Trophoblast cell (in vitro differentiated cells and primary cell): ENCODE measurements around the gene BRD3OS.

Experiments
- DNase-seq, 2 donors: peaks; one replicate each; pipeline ENCODE4 v3.0.0-alpha.2; 2016
- H2AFZ ChIP-seq: 2 replicates; pipeline ENCODE4 v1.6.1; 2013; ENCODE audit warnings: low read length, moderate library complexity, mild to moderate bottlenecking; ENCODE audit not compliant: insufficient read depth, poor library complexity
- H2AK5ac ChIP-seq: 2 replicates; pipeline ENCODE4 v1.6.1; 2013; ENCODE audit warnings: mild to moderate bottlenecking, low read length
- H2BK120ac ChIP-seq: 2 replicates; pipeline ENCODE4 v1.6.1; 2013; ENCODE audit warnings: low read length, mild to moderate bottlenecking, moderate library complexity; ENCODE audit not compliant: insufficient read depth, poor library complexity
- H2BK12ac ChIP-seq: 2 replicates; pipeline ENCODE4 v1.6.1; 2013; ENCODE audit warnings: mild to moderate bottlenecking, low read length, moderate library complexity
- H2BK5ac ChIP-seq: 2 replicates; pipeline ENCODE4 v1.6.1; 2013; ENCODE audit warnings: low read length, low read depth, moderate library complexity, mild to moderate bottlenecking; ENCODE audit not compliant: poor library complexity
- H3K14ac ChIP-seq: 2 replicates; pipeline ENCODE4 v1.6.1; 2013; ENCODE audit warnings: mild to moderate bottlenecking, low read length
- H3K18ac ChIP-seq: 2 replicates; pipeline ENCODE4 v1.6.1; 2013; ENCODE audit warnings: mild to moderate bottlenecking, low read length
- H3K23ac ChIP-seq: 2 replicates; pipeline ENCODE4 v1.6.1; 2013; ENCODE audit warnings: low read length
- H3K27ac ChIP-seq: 2 replicates; pipeline ENCODE4 v1.5.1; 2013; ENCODE audit warnings: low read depth, mild to moderate bottlenecking, inconsistent platforms, low read length, moderate library complexity
- H3K27me3 ChIP-seq: 2 replicates; pipeline ENCODE4 v1.6.1; 2013; ENCODE audit warnings: inconsistent platforms, mild to moderate bottlenecking, low read length, moderate library complexity; ENCODE audit not compliant: insufficient read depth
- H3K36me3 ChIP-seq, 2 experiments: 1 replicate in 1 of 2; 2 replicates in 1 of 2; pipeline ENCODE4 v1.6.1; 2013; ENCODE audit warnings: low read length in 2 of 2, mild to moderate bottlenecking in 2 of 2, moderate library complexity in 1 of 2; ENCODE audit not compliant: insufficient read depth in 2 of 2, control insufficient read depth in 1 of 2
- H3K4ac ChIP-seq: 2 replicates; pipeline ENCODE4 v1.6.1; 2013; ENCODE audit warnings: low read depth, mild to moderate bottlenecking, low read length, moderate library complexity
- H3K4me1 ChIP-seq, 2 experiments: 1 replicate in 1 of 2; 2 replicates in 1 of 2; pipeline ENCODE4 v1.6.1; 2013; ENCODE audit warnings: low read length in 2 of 2, mild to moderate bottlenecking in 2 of 2, moderate library complexity in 1 of 2; ENCODE audit not compliant: insufficient read depth in 2 of 2, control insufficient read depth in 1 of 2
- H3K4me2 ChIP-seq: 2 replicates; pipeline ENCODE4 v1.6.1; 2013; ENCODE audit warnings: inconsistent platforms, mild to moderate bottlenecking, low read length, moderate library complexity
- H3K4me3 ChIP-seq: 2 replicates; pipeline ENCODE4 v1.5.1; 2013; ENCODE audit warnings: mild to moderate bottlenecking, low read depth, low read length, inconsistent platforms
- H3K79me1 ChIP-seq: one replicate; pipeline ENCODE4 v1.6.1; 2013; ENCODE audit warnings: low read length
- H3K79me2 ChIP-seq: 2 replicates; pipeline ENCODE4 v1.6.1; 2013; ENCODE audit warnings: low read length, mild to moderate bottlenecking; ENCODE audit not compliant: control insufficient read depth, insufficient read depth, poor library complexity
- H3K9ac ChIP-seq: 2 replicates; pipeline ENCODE4 v1.6.1; 2013; ENCODE audit warnings: mild to moderate bottlenecking, low read length
- H3K9me3 ChIP-seq: 2 replicates; pipeline ENCODE4 v1.6.1; 2013; ENCODE audit warnings: low read depth, mild to moderate bottlenecking, control low read depth, inconsistent platforms, low read length; ENCODE audit not compliant: insufficient read depth
- H4K12ac ChIP-seq: 2 replicates; pipeline ENCODE4 v1.6.1; 2013; ENCODE audit warnings: low read depth, mild to moderate bottlenecking, low read length, moderate library complexity
- H4K8ac ChIP-seq: 2 replicates; pipeline ENCODE4 v1.6.1; 2013; ENCODE audit warnings: low read depth, mild to moderate bottlenecking, low read length, moderate library complexity
- H4K91ac ChIP-seq: one replicate; pipeline ENCODE4 v1.6.1; 2013; ENCODE audit warnings: low read depth, mild to moderate bottlenecking, low read length, moderate library complexity
- whole genome bisulfite sequencing: extraction: QIAGEN DNeasy Blood & Tissue Kit; methylation state at CpG from one replicate; pipeline ENCODE4 v1.1.7; 2013; ENCODE audit warnings: missing lambda C conversion rate; ENCODE audit not compliant: insufficient read length, insufficient coverage; ENCODE audit errors: extremely low coverage; 5-methylcytosine and 5-hydroxymethylcytosine counted together

The BRD3OS gene

DNA sequence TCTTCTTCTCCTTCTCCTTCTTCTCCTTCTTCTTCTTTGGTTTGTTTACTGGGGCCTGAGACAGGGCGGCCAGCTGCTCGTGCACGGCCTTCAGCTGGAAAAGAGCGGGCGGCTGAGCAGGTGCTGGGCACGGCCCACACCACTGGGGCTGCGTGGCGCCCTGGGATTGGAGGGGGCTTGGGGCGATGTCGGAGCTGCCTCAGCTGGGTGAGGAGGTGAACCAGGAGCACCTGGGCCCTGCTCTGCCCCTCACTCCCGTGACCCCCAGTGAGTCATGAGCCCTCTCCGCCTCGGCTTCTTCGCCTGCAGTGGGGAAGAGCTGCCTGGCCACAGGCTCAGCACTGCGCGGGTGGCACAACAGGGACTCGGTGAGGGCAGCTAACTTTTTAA, 14.9 kb downstream of the BRD3OS start:
- Histone ChIP-seq H4K12ac (no peak overlapping the region), H2BK12ac (no peak overlapping the region), H3K4ac (no peak overlapping the region), H2AK5ac (no peak overlapping the region), H3K79me2 (no peaks in the 10 kb centered on the region), H3K9ac (no peak overlapping the region), H3K23ac (no peak overlapping the region), H2AFZ (no peak overlapping the region), H3K4me3 (peak overlapping the region; percentile 23), H3K27me3 (no peaks in the 10 kb centered on the region), H3K18ac (no peak overlapping the region), H4K91ac (no peak overlapping the region), H3K79me1 (no peaks in the 10 kb centered on the region), H3K9me3 (peaks cover under 1% of the 10 kb centered on the region), H3K4me1 (no peaks in the 10 kb centered on the region), H2BK120ac (no peak overlapping the region), H3K14ac (no peak overlapping the region), H3K36me3 (peaks cover 57 to 60% of the 10 kb centered on the region in 2 experiments), H3K4me2 (no peak overlapping the region), H4K8ac (no peak overlapping the region), H2BK5ac (no peak overlapping the region), H3K27ac (no peak overlapping the region)
- WGBS, result no CpG with 5 or more reads among the region's 17 CpGs
- no peak for DNase-seq

DNA sequence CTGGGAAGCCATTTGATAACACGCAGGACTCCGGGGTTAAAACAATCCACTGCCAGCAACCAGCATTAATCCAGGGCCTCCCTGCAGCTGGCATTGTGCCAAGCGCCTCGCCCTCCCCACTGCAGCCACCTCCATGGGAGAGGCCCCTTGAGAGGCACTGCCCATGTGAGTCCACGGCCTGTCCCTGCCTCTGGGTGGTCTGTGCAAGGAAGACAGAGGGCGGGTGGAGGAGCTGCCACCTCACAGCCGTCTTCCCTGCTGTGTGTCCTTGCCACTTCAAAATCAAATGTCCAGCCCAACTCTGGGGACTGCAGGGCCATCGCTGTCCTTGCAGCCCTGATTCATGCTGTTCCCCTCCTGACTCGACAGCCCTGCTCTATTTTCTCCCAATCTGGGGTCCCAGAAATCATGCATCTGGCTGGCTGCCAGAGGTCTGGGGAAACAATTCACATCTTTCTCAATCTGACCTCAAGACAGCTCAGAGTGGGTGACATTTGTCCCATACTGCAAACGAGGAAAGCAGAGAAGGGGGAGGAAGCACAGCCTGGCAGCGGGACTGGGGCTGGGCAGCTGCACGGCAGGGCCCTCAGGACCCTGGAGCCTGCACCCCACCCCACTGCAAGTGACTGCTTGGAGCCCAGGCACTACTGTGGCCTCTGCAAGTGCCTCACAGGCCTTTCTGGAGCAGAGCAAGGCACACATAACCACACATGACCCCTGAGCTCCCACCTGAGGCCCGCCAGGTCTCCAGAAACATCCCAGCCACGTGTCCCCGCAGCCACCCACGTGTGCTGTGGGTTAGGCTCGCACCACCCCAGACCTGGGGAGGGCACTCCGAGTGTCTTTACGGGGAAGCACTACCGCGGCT, 15.7 kb downstream of the BRD3OS start:
- Histone ChIP-seq H3K4me3 (no peak overlapping the region), H3K27me3 (no peaks in the 10 kb centered on the region), H2BK120ac (no peak overlapping the region), H3K4me2 (no peak overlapping the region), H3K14ac (no peak overlapping the region), H4K12ac (no peak overlapping the region), H3K79me2 (no peaks in the 10 kb centered on the region), H3K4me1 (no peaks in the 10 kb centered on the region), H3K9me3 (peaks cover 3% of the 10 kb centered on the region), H2BK5ac (no peak overlapping the region), H2AFZ (no peak overlapping the region), H3K79me1 (no peaks in the 10 kb centered on the region), H3K9ac (no peak overlapping the region), H3K36me3 (peaks cover 57 to 60% of the 10 kb centered on the region in 2 experiments), H3K4ac (no peak overlapping the region), H3K27ac (no peak overlapping the region), H3K18ac (no peak overlapping the region), H2BK12ac (no peak overlapping the region), H4K8ac (no peak overlapping the region), H2AK5ac (no peak overlapping the region), H4K91ac (no peak overlapping the region), H3K23ac (no peak overlapping the region)
- DNase-seq, result no peak
- WGBS, result no CpG with 5 or more reads among the region's 21 CpGs

GRCh38 chr9:134041649-134041962, 16.3 kb downstream of the BRD3OS start:
- no peak overlapping the region for H4K8ac ChIP-seq
- no peak overlapping the region for H3K4ac ChIP-seq
- H2BK120ac ChIP-seq, result no peak overlapping the region
- no peak overlapping the region for H2AK5ac ChIP-seq
- no peak overlapping the region for H4K12ac ChIP-seq
- no peak for DNase-seq
- no peak overlapping the region for H3K18ac ChIP-seq
- peaks cover 59 to 62% of the 10 kb centered on the region in 2 experiments for H3K36me3 ChIP-seq
- no peaks in the 10 kb centered on the region for H3K79me2 ChIP-seq
- H3K14ac ChIP-seq, result no peak overlapping the region
- no CpG with 5 or more reads among the region's 16 CpGs for WGBS
- H3K79me1 ChIP-seq, result no peaks in the 10 kb centered on the region
- H4K91ac ChIP-seq, result no peak overlapping the region
- H3K27ac ChIP-seq, result no peak overlapping the region
- H2AFZ ChIP-seq, result no peak overlapping the region
- no peaks in the 10 kb centered on the region for H3K4me1 ChIP-seq
- H3K4me3 ChIP-seq, result no peak overlapping the region
- no peak overlapping the region for H3K4me2 ChIP-seq
- no peak overlapping the region for H2BK5ac ChIP-seq
- H3K27me3 ChIP-seq, result no peaks in the 10 kb centered on the region
- peaks cover 4% of the 10 kb centered on the region for H3K9me3 ChIP-seq
- no peak overlapping the region for H3K23ac ChIP-seq
- no peak overlapping the region for H2BK12ac ChIP-seq
- H3K9ac ChIP-seq, result no peak overlapping the region

DNA sequence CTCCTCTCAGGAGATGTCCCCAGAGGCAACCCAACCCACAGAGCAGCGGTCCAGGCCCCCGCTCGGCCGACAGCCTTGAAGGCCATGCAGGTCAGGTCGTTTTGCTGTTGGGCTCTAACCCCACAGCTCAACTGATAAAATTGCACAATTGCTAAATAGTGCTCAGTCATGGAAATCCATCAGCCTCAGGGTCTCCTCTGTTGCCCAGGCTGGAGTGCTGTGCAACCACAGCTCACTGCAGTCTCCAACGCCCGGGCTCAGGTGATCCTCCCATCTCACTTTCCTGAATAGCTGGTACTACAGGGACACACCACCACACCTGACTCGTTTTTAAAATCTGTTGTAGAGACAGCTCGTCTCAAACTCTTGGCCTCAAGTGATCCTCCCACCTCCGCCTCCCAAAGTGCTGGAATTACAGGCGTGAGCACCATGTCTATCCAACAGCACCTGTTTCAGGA, 18.3 kb downstream of the BRD3OS start:
- Histone ChIP-seq H3K9ac (no peak overlapping the region), H3K4me2 (no peak overlapping the region), H3K9me3 (peaks cover 5% of the 10 kb centered on the region), H3K27me3 (no peaks in the 10 kb centered on the region), H4K91ac (no peak overlapping the region), H2AFZ (no peak overlapping the region), H3K4ac (no peak overlapping the region), H3K79me1 (no peaks in the 10 kb centered on the region), H2AK5ac (no peak overlapping the region), H3K4me3 (no peak overlapping the region), H3K14ac (no peak overlapping the region), H3K23ac (no peak overlapping the region), H2BK12ac (no peak overlapping the region), H3K4me1 (no peaks in the 10 kb centered on the region), H3K36me3 (peaks cover 77 to 78% of the 10 kb centered on the region in 2 experiments), H4K8ac (no peak overlapping the region), H3K79me2 (no peaks in the 10 kb centered on the region), H4K12ac (no peak overlapping the region), H2BK5ac (no peak overlapping the region), H3K18ac (no peak overlapping the region), H2BK120ac (no peak overlapping the region), H3K27ac (no peak overlapping the region)
- no peak for DNase-seq
- WGBS, result no CpG with 5 or more reads among the region's 11 CpGs
